Measurements from ENCODE around the gene SSC5D. TPM values are rescaled to one million over a fixed set of nuclear protein-coding genes. Genes with fewer than 3 reads are reported as not detected.

SSC5D gene
- total and polyA plus RNA-seq, 2 experiments from 2014 or later: 0.60 to 0.89 TPM

- H3K4me1 ChIP-seq (ENCODE audit: low read depth): no peaks in the 10 kb centered on the region
- H3K27ac ChIP-seq: no peak overlapping the region
- no peak for DNase-seq (ENCODE audit: low read depth in 1 of 2, low spot score in 1 of 2)
- no peaks in the 10 kb centered on the region for H3K36me3 ChIP-seq
- no peak for TF ChIP-seq CTCF (IDR thresholded peaks at IDR 0.05; ENCODE audit: low read depth, low read length)
- H3K9me3 ChIP-seq (ENCODE audit: low read depth): no peaks in the 10 kb centered on the region
- H3K27me3 ChIP-seq: no peaks in the 10 kb centered on the region
- H3K4me3 ChIP-seq: no peak overlapping the region
Measured at GRCh38 chr19:55457683-55458457, 30.4 kb upstream of the SSC5D start.

GRCh38 chr19:55459551-55459949, 28.7 kb upstream of the SSC5D start:
- H3K27ac ChIP-seq: no peak overlapping the region
- H3K4me1 ChIP-seq (ENCODE audit: low read depth): no peaks in the 10 kb centered on the region
- TF ChIP-seq CTCF (IDR thresholded peaks at IDR 0.05; ENCODE audit: low read depth, low read length): no peak
- no peak for DNase-seq (ENCODE audit: low read depth in 1 of 2, low spot score in 1 of 2)
- H3K4me3 ChIP-seq: no peak overlapping the region
- H3K36me3 ChIP-seq: no peaks in the 10 kb centered on the region
- no peaks in the 10 kb centered on the region for H3K27me3 ChIP-seq
- H3K9me3 ChIP-seq (ENCODE audit: low read depth): no peaks in the 10 kb centered on the region

- DNase-seq (ENCODE audit: low read depth in 1 of 2, low spot score in 1 of 2): peak in 1 of 2 donors; percentile 61
- H3K4me3 ChIP-seq: peak overlapping the region; percentile 65
- peak overlapping the region; percentile 19 for H3K27ac ChIP-seq
- H3K9me3 ChIP-seq (ENCODE audit: low read depth): no peaks in the 10 kb centered on the region
- no peaks in the 10 kb centered on the region for H3K4me1 ChIP-seq (ENCODE audit: low read depth)
- H3K36me3 ChIP-seq: no peaks in the 10 kb centered on the region
- no peak for TF ChIP-seq CTCF (IDR thresholded peaks at IDR 0.05; ENCODE audit: low read depth, low read length)
- H3K27me3 ChIP-seq: no peaks in the 10 kb centered on the region
Measured at GRCh38 chr19:55459950-55460657, 28.1 kb upstream of the SSC5D start.

- TF ChIP-seq CTCF (IDR thresholded peaks at IDR 0.05; ENCODE audit: low read depth, low read length): no peak
- Histone ChIP-seq H3K9me3 (ENCODE audit: low read depth) (no peaks in the 10 kb centered on the region), H3K27me3 (no peaks in the 10 kb centered on the region), H3K4me1 (ENCODE audit: low read depth) (no peaks in the 10 kb centered on the region), H3K4me3 (peak overlapping the region; percentile 65), H3K27ac (peak overlapping the region; percentile 91), H3K36me3 (no peaks in the 10 kb centered on the region)
- DNase-seq (ENCODE audit: low read depth in 1 of 2, low spot score in 1 of 2): peak; percentile 90 to 96
Measured at GRCh38 chr19:55460670-55461258, 27.5 kb upstream of the SSC5D start.

- Histone ChIP-seq H3K9me3 (ENCODE audit: low read depth) (no peaks in the 10 kb centered on the region), H3K27me3 (no peaks in the 10 kb centered on the region), H3K27ac (peak within 1 kb of the TSS; percentile 91), H3K36me3 (no peaks in the 10 kb centered on the region), H3K4me3 (peak within 1 kb of the TSS; percentile 65), H3K4me1 (ENCODE audit: low read depth) (no peaks in the 10 kb centered on the region)
- no peak for TF ChIP-seq CTCF (IDR thresholded peaks at IDR 0.05; ENCODE audit: low read depth, low read length)
- DNase-seq (ENCODE audit: low read depth in 1 of 2, low spot score in 1 of 2): peak; percentile 100
Measured at GRCh38 chr19:55461259-55461973, 26.8 kb upstream of the SSC5D start, which contains the start of gene ISOC2. Gene ISOC2, minus strand, starts transcription at chr19:55461642. Its CDS starts 5,156 bp downstream, at chr19:55456486.

All from cardiac muscle cell (in vitro differentiated cells and primary cell).